Vagina (tissue), 2 donors: Measurements from ENCODE around the gene SH3RF2.

ENCODE experiments used
- CTCF ChIP-seq, 3 experiments: fragments of 450-650 bp in 2 of 3; fragments of 200-600 bp in 1 of 3; sonication (generic) in 1 of 3; IDR thresholded peaks; one replicate each; pipeline ENCODE4 v1.5.1; 2017 to 2019; ENCODE audit warnings: antibody characterized with exemption in 3 of 3, mild to moderate bottlenecking in 2 of 3, moderate library complexity in 2 of 3
- POLR2A ChIP-seq, 2 donors: fragments of 450-650 bp; IDR thresholded peaks; one replicate each; pipeline ENCODE4 v1.6.1; 2017; ENCODE audit warnings: antibody characterized with exemption in 2 of 2, mild to moderate bottlenecking in 2 of 2, moderate library complexity in 2 of 2
- POLR2AphosphoS5 ChIP-seq, 2 donors: sonication (generic); formaldehyde crosslinking; IDR thresholded peaks; one replicate each; pipeline ENCODE4 v1.9.0; 2017; ENCODE audit warnings: antibody characterized with exemption in 2 of 2, mild to moderate bottlenecking in 2 of 2, low read depth in 1 of 2; ENCODE audit not compliant: insufficient read depth in 1 of 2

GRCh38 chr5:145999208-145999607 lies 62.8 kb downstream of the SH3RF2 start:
- TF ChIP-seq CTCF (IDR thresholded peaks at IDR 0.05) (no peak), POLR2AphosphoS5 (IDR thresholded peaks at IDR 0.05; ENCODE audit: insufficient read depth in 1 of 2, low read depth in 1 of 2) (no peak), POLR2A (IDR thresholded peaks at IDR 0.05) (no peak)
